ENCODE data around the gene CTDNEP1. TPM values are rescaled to one million over a fixed set of nuclear protein-coding genes. Genes with fewer than 3 reads are reported as not detected.

The CTDNEP1 gene
- total and polyA plus RNA-seq, 2 of the 4 experiments (the other 2 are of a cell fraction), result 23.8 to 132 TPM

DNA sequence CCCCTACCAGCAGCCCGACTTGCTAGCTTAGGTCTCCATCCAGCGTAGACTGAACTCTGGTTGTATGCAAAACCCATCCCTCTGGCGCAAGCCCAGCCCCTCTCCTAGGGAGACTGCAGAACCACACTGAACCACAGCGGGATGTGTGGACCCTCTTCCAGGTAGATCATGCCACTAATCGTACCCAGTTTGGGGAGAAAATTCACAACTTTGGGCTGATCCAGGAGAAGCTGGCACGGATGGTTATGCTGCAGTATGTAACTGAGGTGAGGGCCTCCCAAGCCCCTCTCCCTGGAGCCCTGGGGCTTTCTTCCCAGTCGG lies 28.6 kb downstream of the CTDNEP1 start:
- H3K4ac ChIP-seq (ENCODE audit: low read depth, low read length), result no peak overlapping the region
- no peak overlapping the region for H3K9ac ChIP-seq (ENCODE audit: low read depth, low read length)
- no peak overlapping the region for H3K23ac ChIP-seq (ENCODE audit: low read depth, low read length)
- intact Hi-C loops (cut with micrococcal nuclease) (no loop called here), in situ Hi-C loops (cut with MboI; ENCODE audit: low sequenced_read_pairs) (no loop called here), dilution Hi-C loops (cut with HindIII; ENCODE audit: low sequenced_read_pairs, unreplicated experiment) (no loop called here)
- peak overlapping the region; percentile 19 for H2AFZ ChIP-seq (replicated peaks; ENCODE audit: low read length, poor library complexity)
- DNase-seq (no peak), ATAC-seq (ENCODE audit: low read depth) (no peak)
- no peak overlapping the region for H3K4me2 ChIP-seq (ENCODE audit: low read depth, low read length)
- no peak overlapping the region; a peak in 1 of 4 replicates for H4K8ac ChIP-seq (ENCODE audit: low read depth in 2 of 2, low read length in 2 of 2)
- peaks cover 13% of the 10 kb centered on the region; the same call in 1 of the 2 replicates for H3K9me1 ChIP-seq (ENCODE audit: insufficient read depth, low read length)
- H3K14ac ChIP-seq (replicated peaks; ENCODE audit: low read depth, low read length), result no peak overlapping the region
- H2BK20ac ChIP-seq (ENCODE audit: low read depth, low read length), result no peak overlapping the region
- H3K9me3 ChIP-seq (ENCODE audit: control insufficient read depth, insufficient read depth, low read length), result no peaks in the 10 kb centered on the region
- 72% methylated on average over 3 of the region's 7 CpGs; no CpG with 5 or more reads in 1 of the 2 experiments for WGBS, 2 experiments (ENCODE audit: extremely low coverage in 2 of 2, insufficient read length in 1 of 2)
- no peak overlapping the region for H2BK5ac ChIP-seq (ENCODE audit: low read depth, low read length, poor library complexity, severe bottlenecking)
- BruUV-seq (replicated peaks), result no TSS peak
- ChIA-PET CTCF (no interaction called here), POLR2A (ENCODE audit: unreplicated experiment) (no interaction called here)
- no peak overlapping the region for H3K56ac ChIP-seq (ENCODE audit: extremely low read depth, insufficient read depth, low read length)
- H3K79me1 ChIP-seq (ENCODE audit: low read depth in 1 of 2, low read length in 2 of 2), result peaks cover 8 to 75% of the 10 kb centered on the region in 2 experiments
- peaks cover 32% of the 10 kb centered on the region for H4K20me1 ChIP-seq (ENCODE audit: insufficient read depth, low read length)
- H2BK15ac ChIP-seq (ENCODE audit: low read depth, low read length), result no peak overlapping the region
- no peak overlapping the region for H2AK5ac ChIP-seq (ENCODE audit: low read depth, low read length)
- H3K27ac ChIP-seq (ENCODE audit: insufficient read depth, low read length), result no peak overlapping the region
- no peak overlapping the region for H2BK120ac ChIP-seq (ENCODE audit: low read depth, low read length)
- no peaks in the 10 kb centered on the region for H3K27me3 ChIP-seq (ENCODE audit: control insufficient read depth, insufficient read depth, low read length)
- TF ChIP-seq SMC3 (IDR thresholded peaks at IDR 0.05; ENCODE audit: low read depth, low read length), result no peak
- no peak for TF ChIP-seq MXI1 (IDR thresholded peaks at IDR 0.05; ENCODE audit: borderline replicate concordance, low read depth, low read length)
- TF ChIP-seq CEBPB (IDR thresholded peaks at IDR 0.05; ENCODE audit: low read depth, low read length), result no peak
- TF ChIP-seq ELK1 (IDR thresholded peaks at IDR 0.05; ENCODE audit: borderline replicate concordance, low read depth, low read length), result no peak
- no peak for TF ChIP-seq RCOR1 (IDR thresholded peaks at IDR 0.05; ENCODE audit: insufficient replicate concordance, low read length)
- no peak for TF ChIP-seq MAFK (IDR thresholded peaks at IDR 0.05; ENCODE audit: low read depth, low read length)
- no peak for TF ChIP-seq RAD21 (IDR thresholded peaks at IDR 0.05; ENCODE audit: low read length)
- TF ChIP-seq USF2 (IDR thresholded peaks at IDR 0.05; ENCODE audit: low read depth, low read length), result no peak
- TF ChIP-seq CTCF (conservative IDR thresholded peaks at IDR 0.05; ENCODE audit: low read depth, low read length), result no peak
- no peak for TF ChIP-seq CHD1 (IDR thresholded peaks at IDR 0.05; ENCODE audit: low read depth, low read length)
- TF ChIP-seq BHLHE40 (IDR thresholded peaks at IDR 0.05; ENCODE audit: low read depth, low read length), result no peak
- no peak for TF ChIP-seq POLR2A (IDR thresholded peaks at IDR 0.05; ENCODE audit: low read depth, low read length)
- TF ChIP-seq MAZ (IDR thresholded peaks at IDR 0.05; ENCODE audit: borderline replicate concordance, low read depth, low read length), result no peak
- no peak for TF ChIP-seq FOS (IDR thresholded peaks at IDR 0.05; ENCODE audit: low read depth, low read length)
- no peak for TF ChIP-seq NFE2L2 (IDR thresholded peaks at IDR 0.05; ENCODE audit: low read depth, low read length)
- no peak for TF ChIP-seq RFX5 (IDR thresholded peaks at IDR 0.05; ENCODE audit: low read depth, low read length)
- H4K5ac ChIP-seq (ENCODE audit: low read depth, low read length), result no peak overlapping the region
- peaks cover 67% of the 10 kb centered on the region for H3K36me3 ChIP-seq (ENCODE audit: control insufficient read depth, insufficient read depth, low read length)
- no peak overlapping the region for H3K18ac ChIP-seq (ENCODE audit: low read depth, low read length)
- peaks cover 14% of the 10 kb centered on the region for H3K4me1 ChIP-seq (ENCODE audit: control insufficient read depth, insufficient read depth, low read length)
- H3K4me3 ChIP-seq (ENCODE audit: insufficient read depth, low read depth, low read length), result no peak overlapping the region
- peak overlapping the region; percentile 52 for H2AK9ac ChIP-seq (replicated peaks; ENCODE audit: low read depth, low read length, poor library complexity)
- no peak overlapping the region for H4K91ac ChIP-seq (ENCODE audit: insufficient read depth, low read depth, low read length)
